Mucosa of gallbladder (tissue), 1 donor: ENCODE measurements around the gene GCK. TPM values are rescaled to one million over a fixed set of nuclear protein-coding genes. Genes with fewer than 3 reads are reported as not detected.
"Not testable (repeated sequence)": the region's sequence is repeated elsewhere in the genome, so short reads cannot be mapped to it uniquely, and the experiment has no call there.

ENCODE experiments used
- DNase-seq: peaks from one replicate; pipeline ENCODE4 v3.0.0-alpha.2; 2020; ENCODE audit warnings: low spot score
- total RNA-seq: library from RNA; stranded (reverse); gene quantifications from one replicate; pipeline ENCODE4 v1.2.1, GENCODE V29; 2021
- donor health status: DM: no; HTN: no; CAD: no.

GCK gene
- total RNA-seq, 1 donor from 2014 or later, result 0.95 TPM

- DNase-seq, result no peak
These were observed 12.6 kb upstream of the GCK start for GRCh38 chr7:44201813-44202212.

GRCh38 chr7:44200699-44201461 lies 11.6 kb upstream of the GCK start, which contains the start of gene YKT6:
Gene YKT6 (plus strand): TSS chr7:44200978. CDS start chr7:44201136, 158 bp downstream.
- peak; percentile 95 for DNase-seq

- not testable (repeated sequence) for DNase-seq
These were observed 10.9 kb upstream of the GCK start for GRCh38 chr7:44200163-44200562.

GRCh38 chr7:44197474-44197873 lies 8.2 kb upstream of the GCK start:
- DNase-seq, result no peak

GRCh38 chr7:44196450-44196872 lies 7.2 kb upstream of the GCK start:
- peak; percentile 38 for DNase-seq

GRCh38 chr7:44195889-44196288 lies 6.7 kb upstream of the GCK start:
- DNase-seq, result no peak

GRCh38 chr7:44194562-44195145 lies 5.4 kb upstream of the GCK start:
- no peak for DNase-seq

- no peak for DNase-seq
These were observed 4.8 kb upstream of the GCK start for GRCh38 chr7:44194069-44194468.

GRCh38 chr7:44193011-44193802 lies 4.0 kb upstream of the GCK start:
- DNase-seq, result no peak

- DNase-seq, result no peak
These were observed 1.9 kb upstream of the GCK start for GRCh38 chr7:44191171-44191570.

- no peak for DNase-seq
These were observed 994 bp upstream of the GCK start for GRCh38 chr7:44189993-44190872.

GRCh38 chr7:44188480-44189225 lies 586 bp downstream of the GCK start:
- no peak for DNase-seq

GRCh38 chr7:44187636-44188416 lies 1.4 kb downstream of the GCK start:
- DNase-seq, result no peak

GRCh38 chr7:44186736-44187135 lies 2.5 kb downstream of the GCK start:
- no peak for DNase-seq

GRCh38 chr7:44185729-44186128 lies 3.5 kb downstream of the GCK start:
- no peak for DNase-seq

- DNase-seq, result no peak
These were observed 4.3 kb downstream of the GCK start for GRCh38 chr7:44184873-44185446.

- DNase-seq, result no peak
These were observed 4.9 kb downstream of the GCK start for GRCh38 chr7:44184206-44184872.

- DNase-seq, result no peak
These were observed 5.9 kb downstream of the GCK start for GRCh38 chr7:44183386-44183785.

GRCh38 chr7:44182827-44183226 lies 6.4 kb downstream of the GCK start:
- DNase-seq, result no peak
